NCI-H510A treated with DMSO at 0.1 percent for 48 hours (cell line): ENCODE results near the gene ATP5F1D.

Experiments
- DNase-seq: peaks from one replicate; lab custom pipeline; 2025; lab: John Stamatoyannopoulos, UW

The ATP5F1D gene

DNA sequence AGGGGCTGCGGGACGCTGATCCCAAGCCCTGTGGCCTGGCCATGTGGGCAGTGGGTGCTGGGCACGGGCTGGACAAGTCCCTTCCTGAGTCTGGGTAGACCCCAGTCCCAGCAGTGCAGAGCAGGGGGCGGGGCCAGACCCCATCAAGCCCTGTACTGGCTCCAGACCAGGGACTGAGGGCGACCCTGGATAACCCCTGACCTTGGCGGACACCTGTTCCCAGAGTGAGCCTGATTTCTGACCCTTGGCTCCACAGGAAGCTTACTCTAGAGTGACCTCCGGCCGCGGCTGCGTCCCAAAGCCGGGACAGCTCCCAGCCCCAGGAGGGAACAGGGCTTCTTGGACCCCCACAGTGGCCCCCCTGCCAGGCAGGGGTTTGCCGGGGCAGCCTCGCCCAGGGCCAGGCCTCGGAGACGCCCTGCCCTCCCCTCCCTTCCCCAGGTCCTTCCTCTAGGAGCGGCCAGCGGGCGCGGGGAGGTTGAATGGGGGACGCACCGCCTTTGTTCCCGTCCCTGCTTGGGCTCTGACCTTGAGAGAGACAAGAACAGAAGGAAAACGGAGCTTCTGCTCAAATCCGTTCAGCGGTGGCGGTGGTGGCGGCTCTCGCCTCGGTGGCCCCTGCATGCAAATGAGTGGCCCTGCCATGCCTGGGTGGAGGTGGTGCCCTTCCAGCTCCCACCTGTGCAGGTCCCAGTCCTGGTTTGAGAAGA lies 41.8 kb downstream of the ATP5F1D start:
- no peak for DNase-seq

DNA sequence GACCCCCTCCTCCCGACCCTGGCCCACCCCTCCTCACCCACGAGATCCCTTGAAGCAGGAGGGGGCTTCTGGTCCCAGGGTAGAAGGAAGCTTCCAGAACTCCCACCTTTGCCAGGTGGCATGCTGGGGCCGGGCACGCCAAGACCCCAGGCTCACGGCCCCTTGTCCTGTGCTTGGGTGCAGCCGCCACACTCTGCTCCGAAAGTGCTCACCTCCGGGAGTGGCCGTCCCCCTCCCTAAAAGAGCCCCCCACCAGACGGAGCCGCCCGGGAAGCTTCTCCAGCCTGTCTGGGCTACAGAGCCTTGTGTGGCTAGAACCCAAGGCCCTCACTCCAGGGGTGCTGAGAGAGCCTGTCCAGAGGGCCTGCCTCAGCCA lies 42.4 kb downstream of the ATP5F1D start:
- no peak for DNase-seq

DNA sequence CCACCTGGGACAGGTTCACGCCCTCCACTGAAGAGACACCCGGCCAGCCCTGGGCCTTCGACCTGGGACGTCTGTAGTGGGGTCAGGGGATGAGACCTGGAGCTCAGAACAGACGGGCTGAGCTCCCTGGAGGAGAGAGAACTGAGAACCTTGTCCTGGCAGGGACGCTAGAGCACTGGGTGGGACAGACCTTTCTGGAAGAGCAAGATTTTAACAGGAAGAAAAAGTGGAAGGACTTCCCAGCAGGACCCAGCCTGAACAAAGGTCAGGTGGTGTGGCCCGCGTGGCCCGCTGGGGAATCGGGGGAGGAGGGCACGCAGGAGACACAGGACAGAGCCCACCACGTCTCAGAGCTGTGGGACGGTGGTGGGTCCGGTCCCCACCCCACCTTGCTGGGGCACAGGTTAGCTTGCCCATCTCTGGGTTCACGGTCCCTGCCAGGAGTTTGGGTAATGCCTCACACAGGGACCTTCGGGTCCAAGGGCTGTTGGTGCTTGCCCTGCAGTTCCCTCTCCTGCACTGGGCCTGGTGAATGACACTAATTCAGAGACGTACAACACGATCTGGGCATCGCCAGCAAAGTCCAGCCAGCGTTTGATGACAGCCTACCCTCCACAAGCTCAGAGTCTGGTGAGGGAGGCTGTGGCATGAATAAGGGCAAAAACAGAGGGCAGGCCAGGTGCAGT lies 42.9 kb downstream of the ATP5F1D start:
- no peak for DNase-seq

DNA sequence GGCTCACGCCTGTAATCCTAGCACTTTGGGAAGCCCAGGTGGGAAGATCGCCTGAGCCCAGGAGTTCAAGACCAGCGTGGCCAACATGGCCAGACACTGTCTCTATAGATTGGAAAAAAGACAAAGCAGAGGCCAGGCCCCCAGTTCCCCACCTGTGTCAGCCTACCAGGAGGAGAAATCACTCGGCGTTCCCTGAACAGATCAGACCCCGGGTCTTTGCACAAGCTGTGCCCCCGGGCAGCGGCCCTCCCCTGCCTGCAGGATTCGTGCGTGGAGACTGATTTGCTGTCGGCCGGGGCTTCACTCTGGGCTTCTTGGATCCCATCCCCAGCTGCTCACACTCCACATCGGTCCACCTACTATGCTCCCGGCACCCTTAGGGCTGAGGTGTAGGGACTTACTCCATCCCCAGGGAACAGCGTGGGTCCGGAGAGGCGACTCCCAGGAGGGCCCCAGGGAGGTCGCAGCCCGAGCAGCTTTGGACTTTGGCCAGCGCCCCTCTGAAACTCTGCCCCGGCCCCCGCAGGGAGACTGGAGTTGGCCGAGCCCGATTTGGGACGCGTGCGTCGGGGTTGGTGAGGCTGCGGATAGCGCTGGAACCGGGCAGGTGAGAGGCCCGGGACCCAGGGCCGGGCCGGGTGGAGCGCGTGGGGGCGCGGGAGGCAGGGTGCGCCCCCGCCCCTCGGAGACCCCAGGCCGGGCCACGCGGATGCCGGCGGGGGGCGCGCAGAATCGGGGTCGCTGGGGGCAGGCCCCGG lies 43.6 kb downstream of the ATP5F1D start:
- no peak for DNase-seq

DNA sequence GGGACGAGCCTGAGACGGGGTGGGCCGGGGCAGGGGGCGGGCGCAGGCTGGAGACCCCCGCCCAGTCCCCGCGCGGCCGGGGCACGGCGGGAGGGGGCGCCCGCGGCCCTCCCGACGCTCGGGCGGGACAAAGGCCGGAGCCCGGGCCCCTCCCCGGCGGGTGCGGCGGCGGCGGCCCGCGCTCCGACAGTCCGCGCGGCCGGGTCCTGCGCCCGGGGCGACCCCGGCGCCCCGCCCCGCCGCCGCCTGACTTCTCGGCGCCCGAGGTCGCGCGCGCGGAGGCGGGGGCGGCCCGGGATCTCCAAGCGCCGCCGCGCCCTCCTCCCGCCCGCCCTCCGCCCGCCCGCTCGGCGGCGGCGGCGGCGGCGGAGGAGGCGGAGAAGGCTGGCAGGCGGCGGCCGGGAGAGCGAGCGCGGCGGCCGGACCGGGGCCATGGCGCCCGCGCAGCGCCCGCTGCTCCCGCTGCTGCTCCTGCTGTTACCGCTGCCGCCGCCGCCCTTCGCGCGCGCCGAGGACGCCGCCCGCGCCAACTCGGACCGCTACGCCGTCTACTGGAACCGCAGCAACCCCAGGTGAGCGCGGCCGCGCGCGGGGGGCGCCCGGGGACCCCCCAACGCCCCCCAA lies 44.3 kb downstream of the ATP5F1D start, which contains the start of gene EFNA2:
TSS of gene EFNA2 (plus strand) at position 137 of the 624 bp plus-strand sequence. CDS start at position 433, 296 bp downstream.
- DNase-seq: no peak

DNA sequence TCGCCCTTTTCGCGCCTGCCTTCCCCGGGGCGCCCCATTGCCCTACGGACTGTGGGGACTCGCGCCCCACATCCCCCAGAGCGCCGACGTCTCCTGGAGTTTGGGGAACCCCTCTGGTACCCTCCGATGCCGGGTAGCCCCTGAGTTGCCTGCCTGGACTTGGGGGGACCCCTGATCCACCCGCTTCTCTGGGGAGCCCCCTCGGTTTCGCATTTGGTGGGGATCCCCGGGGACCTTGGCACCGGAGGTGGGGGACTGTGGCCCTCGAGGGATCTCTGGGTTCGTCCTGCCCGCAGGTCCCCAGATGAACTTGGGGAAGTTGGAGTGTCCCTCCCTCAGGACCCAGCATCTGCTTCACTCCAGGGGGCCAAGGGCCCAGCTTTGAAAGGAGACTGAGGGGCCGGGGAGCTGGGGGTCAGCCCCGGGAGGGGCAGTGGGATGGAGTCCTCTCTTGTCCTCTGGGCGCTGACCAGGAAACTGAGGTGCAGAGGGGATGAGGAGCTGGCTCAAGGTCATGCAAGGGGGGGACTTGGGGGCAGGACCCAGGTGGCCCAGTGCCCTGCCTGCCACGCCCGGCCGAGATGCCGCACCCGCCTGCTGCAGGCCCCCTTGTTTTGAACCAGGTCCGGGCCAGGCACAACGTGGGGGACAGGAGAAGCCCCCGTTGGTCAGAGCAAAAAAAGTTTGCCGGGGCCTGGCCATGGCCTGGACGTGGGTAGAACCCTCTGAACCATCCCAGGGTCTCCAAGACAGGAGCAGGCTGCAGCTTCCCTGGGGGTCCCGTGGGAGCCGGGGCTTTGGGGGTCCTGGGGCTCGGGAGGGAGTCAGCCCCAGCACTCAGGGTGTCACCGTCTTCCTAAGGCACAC lies 45.2 kb downstream of the ATP5F1D start:
- no peak for DNase-seq

DNA sequence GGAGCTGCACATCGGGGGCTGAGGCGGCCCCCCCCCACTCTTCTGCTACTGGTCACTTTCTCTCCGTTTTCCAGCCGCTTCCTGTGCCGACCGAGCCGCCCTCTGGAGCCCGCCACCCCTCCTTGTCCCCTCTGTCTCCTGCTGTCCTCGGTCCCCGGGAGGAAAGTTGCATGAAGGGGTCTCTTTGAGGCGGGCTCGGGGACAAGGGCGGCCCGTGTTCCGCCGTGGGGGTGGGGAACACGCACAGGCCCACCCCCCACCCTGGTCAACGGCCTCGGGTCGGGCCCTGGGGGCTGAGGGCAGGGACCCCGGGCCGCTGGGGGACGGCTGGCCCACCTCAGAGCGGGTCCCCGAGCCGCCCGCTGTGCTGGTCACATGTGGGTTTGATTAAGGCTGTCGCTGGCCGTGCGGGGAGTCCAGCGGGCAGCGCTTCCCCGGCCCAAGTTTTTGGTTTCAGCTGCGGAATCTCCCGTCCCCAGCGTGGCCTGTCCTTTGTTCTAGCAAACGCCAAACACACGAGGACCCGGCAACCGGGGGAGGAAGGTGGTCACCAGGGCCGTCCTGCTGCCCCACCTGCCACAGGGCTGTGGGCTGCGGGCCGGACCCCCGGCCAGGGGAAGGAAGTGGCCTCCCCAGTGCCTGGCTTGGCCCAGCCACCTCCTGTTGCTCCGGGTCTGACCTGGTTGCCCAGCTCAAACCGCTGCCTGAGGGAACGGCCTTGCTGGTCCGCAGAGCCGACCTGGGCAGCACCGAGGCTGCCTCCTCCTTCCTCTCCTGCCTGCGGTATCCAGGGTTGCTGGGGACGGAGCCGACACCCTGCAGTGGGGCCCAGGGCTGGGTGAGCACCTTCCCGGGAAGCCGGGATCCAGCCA lies 46.0 kb downstream of the ATP5F1D start:
- no peak for DNase-seq

DNA sequence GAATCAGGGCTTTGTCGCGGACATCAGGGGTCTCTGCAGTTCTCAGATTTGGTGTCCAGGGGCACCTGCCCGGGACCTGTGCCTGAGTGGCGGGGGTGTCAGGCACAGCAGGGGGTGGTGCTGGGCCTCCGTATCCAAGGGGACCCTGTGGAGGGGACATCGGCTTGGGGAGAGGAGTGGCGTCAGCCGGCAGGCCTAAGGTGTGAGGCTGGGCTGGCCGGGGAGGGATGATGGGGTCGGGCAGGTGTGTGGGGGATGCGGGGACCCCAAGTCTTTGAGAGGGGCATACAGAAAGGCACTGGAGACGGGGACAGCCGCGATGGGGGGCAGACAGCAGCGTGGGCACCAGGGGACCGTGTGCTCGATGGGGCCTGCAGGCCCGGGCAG lies 46.7 kb downstream of the ATP5F1D start:
- no peak for DNase-seq

DNA sequence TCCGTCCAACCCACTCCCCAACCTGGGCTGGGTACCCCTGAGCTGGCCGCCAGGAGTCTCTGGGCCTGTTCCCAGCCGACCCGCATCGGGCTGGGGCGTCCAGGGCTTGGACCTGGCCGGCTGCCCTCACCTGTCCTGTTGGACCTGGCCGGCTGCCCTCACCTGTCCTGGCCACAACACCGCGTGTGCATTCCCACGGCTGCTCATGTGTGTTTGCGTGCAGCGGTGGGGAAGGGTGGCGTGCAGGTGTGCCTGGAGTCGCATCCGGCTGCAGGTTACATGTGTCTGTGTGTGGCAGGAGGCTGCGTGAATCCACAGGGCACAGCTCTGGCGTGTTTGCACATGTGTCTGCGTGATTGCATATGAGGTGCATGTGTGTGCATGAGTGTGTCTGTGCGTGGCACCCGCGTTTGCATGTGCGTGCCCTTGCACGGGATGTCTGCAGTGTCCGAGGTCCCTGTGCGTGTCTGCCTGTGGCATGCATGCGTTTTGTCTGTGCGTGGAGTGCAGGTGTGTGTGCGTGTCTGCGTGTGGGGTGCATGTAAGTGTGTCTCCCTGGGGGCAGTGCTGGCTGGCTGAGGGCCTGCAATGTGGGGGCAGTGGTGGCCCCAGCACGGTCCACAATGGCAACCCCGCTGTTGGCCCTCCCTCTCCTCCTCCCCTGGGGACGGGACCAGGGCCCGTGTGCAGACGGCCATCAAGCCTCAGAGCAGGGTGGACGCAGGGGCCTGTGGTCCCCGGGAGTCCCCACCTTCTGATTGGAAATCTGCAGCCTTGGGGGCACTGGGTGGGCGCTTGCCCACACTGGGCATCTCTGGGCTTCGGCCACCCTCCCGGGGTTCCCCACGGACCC lies 47.5 kb downstream of the ATP5F1D start:
- DNase-seq: no peak

DNA sequence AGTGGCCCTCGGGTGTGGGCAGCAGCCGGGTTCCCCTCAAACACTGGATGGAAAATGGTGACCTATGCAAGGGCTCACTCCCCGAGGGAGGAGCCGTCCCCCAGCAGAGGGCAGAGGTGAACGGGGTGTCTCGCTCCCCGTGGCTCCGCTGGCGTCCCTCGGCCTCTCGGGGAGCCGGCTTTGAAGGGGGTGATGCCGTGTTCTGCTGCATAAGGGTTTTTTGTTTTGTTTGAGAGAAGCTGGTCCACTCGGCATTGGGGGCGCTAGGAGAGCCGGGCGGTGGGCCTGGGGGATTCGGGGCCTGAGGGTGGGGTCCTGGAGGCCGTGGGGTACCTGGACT lies 48.1 kb downstream of the ATP5F1D start:
- DNase-seq: no peak

DNA sequence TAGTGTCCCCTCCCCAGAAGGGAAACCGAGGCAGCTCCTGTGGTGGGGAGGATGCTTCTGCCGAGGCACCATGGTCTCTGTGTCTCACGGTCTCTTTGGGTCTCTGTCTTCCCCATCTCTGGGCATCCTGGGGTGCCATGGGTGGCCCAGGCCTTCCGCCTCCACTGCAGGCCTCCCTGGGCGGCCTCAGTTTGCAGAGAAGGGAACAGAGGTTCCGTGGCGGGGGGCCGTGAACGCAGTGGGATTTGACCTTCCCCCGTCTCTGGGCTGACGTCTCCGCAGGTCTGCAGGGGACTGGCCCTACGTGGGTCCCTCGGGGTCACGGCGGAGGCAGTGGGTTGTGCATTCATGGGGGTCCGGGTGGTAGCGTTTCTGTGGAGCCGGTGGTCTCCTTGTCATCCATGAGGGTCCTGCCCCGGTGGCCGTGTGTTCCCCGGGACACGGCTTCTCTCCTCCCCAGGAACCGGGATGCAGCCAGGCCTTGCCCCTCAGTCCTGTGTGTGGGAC lies 48.7 kb downstream of the ATP5F1D start:
- no peak for DNase-seq

DNA sequence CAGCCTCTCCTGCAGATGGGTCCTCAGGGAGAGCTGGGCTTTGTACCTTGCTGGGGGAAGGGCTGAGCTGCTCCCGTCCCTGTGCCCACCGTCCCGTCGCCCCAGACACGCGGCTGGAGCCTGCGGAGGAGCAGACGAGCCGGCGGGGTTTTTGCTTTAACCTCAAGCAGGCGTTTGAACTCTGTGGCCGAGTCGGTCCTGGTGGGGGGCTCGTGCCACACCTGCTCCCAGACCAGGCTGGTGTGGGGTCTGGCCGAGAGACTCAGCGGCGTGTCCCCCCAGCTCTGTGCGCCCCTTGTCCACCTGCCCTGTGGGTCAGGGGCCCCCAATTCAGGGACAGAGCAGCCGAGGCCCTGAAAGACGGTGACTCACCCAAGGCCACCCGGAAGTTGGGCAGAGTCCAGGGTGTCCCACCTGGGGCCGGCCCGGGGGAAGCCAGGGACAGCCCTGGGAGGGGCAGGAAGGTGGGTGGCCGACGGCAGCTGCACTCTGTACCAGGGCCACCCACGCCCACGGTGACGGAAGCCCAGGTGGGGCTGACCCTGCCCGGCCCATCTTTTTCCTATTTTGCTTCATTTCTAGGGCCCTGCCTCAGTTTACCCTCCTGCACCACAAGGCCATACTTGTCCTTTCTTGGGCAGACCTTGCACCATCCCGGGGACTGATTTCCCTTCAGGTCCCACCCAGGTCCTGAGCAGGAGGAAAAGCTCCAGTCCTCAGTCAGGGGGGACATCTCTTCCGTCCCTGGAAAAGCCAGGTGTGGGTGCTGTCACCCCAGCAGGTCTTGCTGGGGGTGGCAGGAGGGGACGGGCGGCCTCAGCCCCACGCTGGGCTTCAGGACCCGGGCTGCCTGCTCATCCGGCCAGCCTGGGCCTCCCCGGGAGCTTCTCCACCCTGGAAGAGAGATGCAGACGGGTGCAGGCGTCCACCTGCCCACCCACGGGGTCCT lies 49.4 kb downstream of the ATP5F1D start:
- no peak for DNase-seq

DNA sequence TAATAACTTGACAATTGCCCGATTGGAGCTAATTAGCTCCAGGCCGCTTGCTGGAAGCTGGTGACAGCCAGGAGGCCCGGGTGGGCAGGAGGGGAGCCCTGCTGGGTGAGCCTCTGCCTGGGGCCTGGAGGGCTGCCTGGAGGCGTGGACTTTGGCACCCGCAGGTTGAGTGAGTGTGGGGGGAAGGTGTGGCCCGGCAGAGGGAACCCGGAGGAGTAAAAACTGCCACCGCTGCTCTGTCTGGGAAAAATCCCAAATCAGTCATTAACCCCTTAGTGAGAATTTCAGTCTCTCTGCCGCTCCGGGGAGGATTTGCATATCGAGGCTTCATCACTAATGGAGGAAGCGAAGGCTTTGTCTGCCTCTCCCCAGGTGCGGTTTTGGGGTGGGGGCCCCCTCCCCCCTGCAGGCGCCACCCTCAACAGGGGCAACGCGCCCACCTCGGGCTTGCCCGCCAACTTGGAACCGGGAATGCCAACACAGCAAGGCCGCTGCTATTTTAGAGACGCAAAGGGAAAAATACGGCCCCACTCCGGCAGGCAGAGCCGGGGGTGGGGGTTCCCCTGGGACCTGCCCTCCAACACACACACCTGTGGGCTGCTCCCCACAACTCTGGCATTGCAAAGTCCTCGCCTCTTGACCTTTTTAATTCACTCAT lies 50.3 kb downstream of the ATP5F1D start:
- DNase-seq: no peak

DNA sequence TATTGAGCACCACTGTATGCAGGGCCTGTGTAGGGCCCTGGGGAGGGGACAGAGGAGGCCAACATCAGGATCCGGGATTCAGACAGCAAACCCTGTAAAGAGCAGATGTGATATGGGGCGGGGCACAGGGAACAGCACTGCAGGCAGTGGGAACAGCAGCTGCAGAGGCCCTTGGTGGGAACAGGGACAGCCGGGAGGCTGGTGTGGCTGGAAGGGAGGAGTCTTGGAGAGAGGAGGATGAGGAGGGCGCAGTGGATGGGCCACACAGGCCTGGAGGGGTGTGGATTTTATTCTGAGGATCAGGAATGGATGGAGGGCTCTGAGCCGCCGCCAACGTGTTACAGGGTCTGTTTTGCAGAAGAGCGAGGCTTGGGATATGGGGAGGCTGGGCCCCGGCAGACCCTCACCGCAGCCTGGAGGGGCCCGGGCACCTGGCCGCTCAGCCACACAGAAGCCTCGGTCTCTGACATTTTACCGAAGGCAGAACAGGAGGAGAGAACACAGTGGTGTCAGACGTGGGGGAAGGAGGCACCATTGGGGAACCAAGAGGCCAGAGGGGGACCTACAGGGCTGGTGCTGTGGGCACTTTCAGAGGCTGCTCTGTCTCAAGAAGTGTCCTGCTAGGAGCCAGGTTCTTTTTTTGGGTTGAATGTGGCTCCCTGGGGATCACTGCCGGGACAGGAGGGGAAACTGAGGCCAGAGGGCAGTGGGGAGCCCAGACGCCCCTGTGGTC lies 51.0 kb downstream of the ATP5F1D start:
- DNase-seq: no peak

DNA sequence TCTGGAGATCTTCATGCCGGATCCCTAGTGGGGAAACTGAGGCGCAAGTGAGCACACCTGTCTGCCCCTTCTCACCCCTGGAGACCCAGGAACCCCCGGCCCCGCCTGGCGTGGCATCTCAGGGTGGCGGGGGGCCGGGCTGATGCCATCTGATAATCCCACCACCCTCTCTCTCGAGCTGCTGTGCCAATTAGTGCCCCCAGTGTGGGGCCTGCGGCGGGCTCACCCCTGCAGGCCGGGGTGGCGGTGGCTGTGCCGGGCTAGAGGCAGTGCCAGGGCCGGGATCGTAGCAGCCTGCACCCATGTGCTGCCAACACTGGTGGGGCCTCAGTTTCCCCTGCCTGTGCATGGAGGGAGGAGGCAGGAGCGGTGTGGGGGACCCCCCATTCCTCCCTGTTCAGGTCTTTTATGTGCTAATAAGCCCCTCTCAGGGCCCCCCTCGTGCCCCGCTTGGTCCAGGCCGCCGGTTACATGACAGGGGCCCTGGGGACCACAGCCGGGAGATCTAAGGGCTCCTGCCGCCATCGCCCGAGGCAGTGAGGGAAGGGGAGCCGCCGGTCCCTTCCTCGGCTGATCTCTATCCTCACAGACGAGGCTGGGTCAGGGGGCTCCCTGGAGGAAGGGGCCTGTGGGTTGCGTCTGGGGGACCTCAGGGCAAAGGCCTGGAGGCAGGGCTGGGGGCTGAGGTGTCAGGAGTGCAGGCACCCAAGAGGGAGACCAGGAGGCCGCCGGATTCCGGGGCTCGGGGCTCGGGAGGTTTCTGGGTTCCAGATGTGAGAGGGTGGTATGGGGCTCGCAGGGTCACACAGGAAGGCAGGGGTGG lies 52.4 kb downstream of the ATP5F1D start:
- DNase-seq: no peak
